ENCODE results near the gene TTC21A. TPM values are rescaled to one million over a fixed set of nuclear protein-coding genes. Genes with fewer than 3 reads are reported as not detected.

The TTC21A gene
- total RNA-seq, 1 donor from 2014 or later: 3.7 TPM

- FAIRE-seq: no peak
- no peak for DNase-seq (ENCODE audit: low spot score in 2 of 2)
These were observed 10.7 kb upstream of the TTC21A start for GRCh38 chr3:39096775-39097174.

DNA sequence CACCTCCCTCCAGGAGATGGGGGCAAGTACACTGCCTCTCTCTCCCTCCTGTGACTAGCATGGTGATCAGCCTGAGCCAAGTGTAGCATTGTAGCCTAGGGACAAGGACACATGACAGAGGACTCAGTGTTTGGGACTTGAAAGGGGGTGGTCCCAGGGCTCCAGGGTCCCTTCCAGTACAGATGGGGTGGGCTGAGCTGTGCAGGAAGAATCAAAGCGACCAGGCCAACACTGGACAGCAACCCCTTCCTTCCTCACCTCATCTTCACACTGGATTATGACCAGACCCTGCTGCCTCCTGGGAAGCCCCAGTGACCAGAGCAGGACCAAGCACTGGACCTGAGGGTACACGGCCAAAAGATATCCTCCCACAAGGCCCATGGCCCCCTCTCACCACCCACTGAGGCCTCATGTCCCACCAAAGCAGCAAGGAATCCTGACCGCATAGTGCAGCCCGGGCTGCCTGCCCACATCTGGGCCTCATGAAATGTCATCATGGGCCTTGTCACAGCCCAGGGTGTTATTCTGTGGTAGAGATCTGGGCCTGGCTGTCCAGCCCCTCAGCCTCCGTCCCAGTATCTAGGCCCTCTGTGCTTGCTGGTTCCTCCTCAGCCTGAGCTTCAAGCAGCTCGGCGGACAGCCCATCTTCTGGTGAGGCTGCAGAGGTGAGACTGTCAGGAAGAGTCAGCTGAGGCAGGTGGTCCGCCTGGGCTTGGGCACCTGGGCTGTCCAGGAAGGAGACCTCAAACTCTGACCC, 9.6 kb upstream of the TTC21A start:
- DNase-seq (ENCODE audit: low spot score in 2 of 2): no peak
- no peak for FAIRE-seq

GRCh38 chr3:39098473-39099000, 8.9 kb upstream of the TTC21A start:
- no peak for FAIRE-seq
- no peak for DNase-seq (ENCODE audit: low spot score in 2 of 2)

- DNase-seq (ENCODE audit: low spot score in 2 of 2) (no peak), FAIRE-seq (no peak)
These were observed 8.2 kb upstream of the TTC21A start for GRCh38 chr3:39099242-39099641.

DNA sequence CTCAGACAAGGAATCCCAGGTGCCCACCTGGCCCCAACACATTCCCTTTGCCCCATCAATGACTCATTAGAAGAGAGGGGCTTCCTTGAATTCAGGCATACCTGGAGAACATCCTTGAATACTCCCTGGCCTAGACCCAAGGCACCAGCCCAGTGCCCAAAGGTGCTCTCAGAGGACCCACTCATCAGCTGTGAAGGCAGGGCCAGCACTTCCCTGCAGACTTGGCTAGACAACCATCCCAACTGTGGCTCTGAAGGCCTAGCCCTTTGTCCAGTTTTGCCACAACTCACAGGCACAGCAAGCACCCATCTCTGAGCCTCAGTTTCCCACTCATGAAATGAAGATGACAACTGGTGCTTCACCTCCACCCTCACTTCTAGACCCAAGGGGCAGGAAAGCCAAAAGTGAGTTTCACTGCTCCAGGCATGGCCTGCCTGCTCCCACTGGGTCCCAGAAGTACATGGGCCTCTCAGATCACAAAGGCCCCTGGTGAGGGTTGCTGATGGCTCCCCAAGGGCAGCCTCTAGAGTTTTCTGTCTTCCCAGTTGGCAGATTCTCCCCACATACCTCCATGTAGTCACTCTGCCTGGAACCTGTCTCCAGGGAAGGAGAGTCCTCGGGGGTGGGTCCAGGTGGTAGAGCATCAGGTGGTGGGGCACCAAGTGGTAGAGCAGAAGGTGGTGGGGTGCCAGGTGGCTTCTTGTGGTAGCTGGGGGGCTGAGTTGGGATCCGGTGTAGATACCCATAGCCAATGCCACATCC, 7.6 kb upstream of the TTC21A start:
- DNase-seq (ENCODE audit: low spot score in 2 of 2) (no peak), FAIRE-seq (no peak)

- FAIRE-seq: no peak
- no peak for DNase-seq (ENCODE audit: low spot score in 2 of 2)
These were observed 7.0 kb upstream of the TTC21A start for GRCh38 chr3:39100500-39100886.

GRCh38 chr3:39101022-39101689, 6.3 kb upstream of the TTC21A start:
- FAIRE-seq (no peak), DNase-seq (ENCODE audit: low spot score in 2 of 2) (peak in 1 of 2 donors; percentile 55)

GRCh38 chr3:39102504-39103323, 4.8 kb upstream of the TTC21A start:
- DNase-seq (ENCODE audit: low spot score in 2 of 2) (no peak), FAIRE-seq (no peak)

GRCh38 chr3:39103324-39103693, 4.2 kb upstream of the TTC21A start:
- no peak for FAIRE-seq
- DNase-seq (ENCODE audit: low spot score in 2 of 2): no peak

- DNase-seq (ENCODE audit: low spot score in 2 of 2) (no peak), FAIRE-seq (no peak)
These were observed 3.5 kb upstream of the TTC21A start for GRCh38 chr3:39103791-39104552.

- FAIRE-seq (no peak), DNase-seq (ENCODE audit: low spot score in 2 of 2) (no peak)
These were observed 2.4 kb upstream of the TTC21A start for GRCh38 chr3:39104961-39105686.

DNA sequence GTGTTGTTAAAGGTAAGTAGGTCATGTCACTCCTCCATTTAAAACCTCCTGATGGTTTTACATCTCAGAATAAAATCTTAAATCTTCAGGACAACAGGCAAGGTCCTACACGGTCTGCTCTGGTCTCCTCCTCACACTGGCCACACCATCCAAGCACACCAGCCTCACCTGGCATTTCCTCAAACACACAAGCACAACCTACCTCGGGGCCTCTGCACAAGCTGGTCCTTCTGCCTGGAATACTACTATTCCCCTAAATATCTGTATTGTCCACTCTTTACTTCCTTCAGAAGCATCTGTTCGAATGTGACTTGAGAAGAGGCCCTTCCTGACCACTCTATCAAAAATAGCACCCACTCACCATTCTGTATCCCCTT, 1.8 kb upstream of the TTC21A start:
- DNase-seq (ENCODE audit: low spot score in 2 of 2) (no peak), FAIRE-seq (no peak)

- DNase-seq (ENCODE audit: low spot score in 2 of 2) (no peak), FAIRE-seq (no peak)
These were observed 1.1 kb upstream of the TTC21A start for GRCh38 chr3:39106281-39106811.

- peak in 1 of 2 donors; percentile 71 for DNase-seq (ENCODE audit: low spot score in 2 of 2)
- no peak for FAIRE-seq
These were observed 561 bp upstream of the TTC21A start for GRCh38 chr3:39106851-39107387.

DNA sequence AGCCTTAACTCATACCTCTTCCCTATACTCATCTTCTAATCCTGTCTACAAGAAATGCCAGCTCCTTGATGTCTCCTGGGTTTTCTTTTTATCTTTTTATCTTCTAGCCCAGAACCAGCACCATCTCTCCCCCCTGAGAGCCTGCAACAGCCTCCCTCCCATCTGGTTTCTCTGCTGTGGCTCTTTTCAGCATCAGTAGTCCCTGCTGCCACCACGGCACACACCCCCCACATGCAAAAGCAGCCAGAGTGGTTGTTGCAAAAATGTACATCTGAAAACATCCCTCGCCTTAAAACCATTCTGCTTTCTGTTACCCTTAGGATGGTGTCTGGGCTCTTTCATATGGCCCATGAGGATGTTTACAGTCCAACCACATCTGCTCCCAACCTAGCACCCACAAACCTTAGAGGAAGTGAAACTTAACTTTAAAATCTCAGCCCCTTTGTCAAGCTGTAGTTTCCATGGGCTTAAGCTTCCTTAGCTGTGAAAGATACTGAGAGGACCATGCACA, 775 bp downstream of the TTC21A start:
- no peak for FAIRE-seq
- DNase-seq (ENCODE audit: low spot score in 2 of 2): no peak

GRCh38 chr3:39109086-39109485, 1.6 kb downstream of the TTC21A start:
- DNase-seq (ENCODE audit: low spot score in 2 of 2) (no peak), FAIRE-seq (no peak)

DNA sequence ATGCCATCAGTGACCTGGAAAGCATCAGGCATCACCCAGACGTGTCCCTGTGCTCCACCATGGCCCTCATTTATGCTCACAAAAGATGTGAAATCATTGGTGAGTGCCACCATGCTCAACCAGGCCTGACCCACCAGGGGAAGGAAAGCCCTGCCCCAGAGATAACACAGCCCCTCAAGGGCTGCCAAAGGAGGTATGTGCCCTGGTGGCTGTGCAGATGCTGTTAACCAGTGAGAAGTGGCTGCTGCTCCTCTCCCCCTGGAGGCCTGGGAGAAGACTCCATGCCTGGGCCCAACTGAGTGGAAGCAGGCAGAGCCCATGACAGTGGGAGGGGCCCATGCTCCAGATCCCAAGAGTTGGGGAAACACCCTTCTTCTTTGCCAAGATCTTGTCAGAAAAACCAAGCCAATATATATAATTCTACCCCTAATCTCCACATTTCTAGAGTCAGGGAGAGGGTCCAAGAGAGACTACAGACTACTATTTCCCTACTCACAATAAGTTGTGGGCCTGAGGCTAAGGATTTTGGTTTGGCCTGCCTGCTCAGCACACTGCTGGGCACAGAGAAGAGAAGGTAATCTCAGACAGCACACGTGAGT, 2.7 kb downstream of the TTC21A start:
- no peak for FAIRE-seq
- DNase-seq (ENCODE audit: low spot score in 2 of 2): no peak

DNA sequence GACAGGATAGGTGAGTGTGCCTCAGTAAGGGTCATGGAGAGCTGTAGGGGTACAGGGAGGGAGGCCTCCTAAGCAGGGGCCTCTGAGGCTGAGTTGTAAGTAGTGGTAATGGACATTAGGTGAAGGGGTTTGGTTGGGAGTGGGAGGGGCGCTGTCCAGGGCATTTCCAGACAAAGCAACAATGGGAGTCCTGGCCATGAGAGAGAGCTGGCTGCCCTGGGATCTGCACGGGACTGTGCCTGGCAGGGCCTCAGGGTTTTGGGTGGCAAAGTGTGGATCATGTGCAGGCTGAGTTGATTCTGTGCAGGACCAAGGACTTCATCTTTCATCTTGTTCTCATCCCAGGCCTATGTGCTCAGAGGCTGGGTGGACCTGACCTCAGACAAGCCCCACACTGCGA, 4.6 kb downstream of the TTC21A start:
- no peak for DNase-seq (ENCODE audit: low spot score in 2 of 2)
- no peak for FAIRE-seq

All from frontal cortex (tissue), 4 donors.